Measurements from ENCODE around the gene OLFML3. TPM values are rescaled to one million over a fixed set of nuclear protein-coding genes. Genes with fewer than 3 reads are reported as not detected.
"Not testable (repeated sequence)": the region's sequence is repeated elsewhere in the genome, so short reads cannot be mapped to it uniquely, and the experiment has no call there.

OLFML3 gene
- total RNA-seq, 1 experiment from 2014 or later: 4.0 TPM

DNA sequence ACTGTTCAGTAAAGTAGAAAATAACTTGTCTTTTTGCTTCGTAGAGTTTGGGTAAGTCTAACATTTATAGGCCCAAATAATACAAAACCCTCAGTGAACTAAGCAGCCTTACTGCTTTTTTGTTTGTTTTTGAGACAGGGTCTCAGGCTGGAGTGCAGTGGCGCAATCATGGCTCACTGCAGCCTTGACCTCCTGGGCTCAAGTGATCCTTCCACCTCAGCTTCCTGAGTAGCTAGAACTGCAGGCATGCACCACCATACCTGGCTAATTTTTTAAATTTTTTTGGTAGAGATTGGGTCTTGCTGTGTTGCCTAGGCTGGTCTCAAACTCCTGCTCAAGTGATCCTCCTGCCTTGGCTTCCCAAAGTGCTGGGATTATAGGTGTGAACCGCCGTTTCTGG, 31.1 kb upstream of the OLFML3 start:
- DNase-seq (ENCODE audit: low read depth): not testable (repeated sequence)

DNA sequence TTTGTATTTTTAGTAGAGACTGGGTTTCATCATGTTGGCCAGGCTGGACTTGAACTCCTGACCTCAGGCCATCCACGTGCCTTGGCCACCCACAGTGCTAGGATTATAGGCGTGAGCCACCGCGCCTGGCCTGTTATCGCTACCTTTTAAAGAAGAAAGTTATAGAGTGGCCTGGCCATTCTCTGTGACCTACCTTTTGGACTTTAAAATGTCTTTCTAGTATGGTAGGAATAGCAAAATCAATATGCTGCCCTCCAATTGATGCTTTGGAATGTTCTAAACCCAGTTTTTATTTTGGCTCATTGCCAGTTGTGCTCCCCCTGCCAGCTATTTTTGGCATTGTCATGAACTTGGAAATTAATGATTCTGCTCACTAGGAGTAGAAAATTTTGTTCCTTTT, 30.3 kb upstream of the OLFML3 start:
- no peak for DNase-seq (ENCODE audit: low read depth)

- no peak for DNase-seq (ENCODE audit: low read depth)
These were observed 28.4 kb upstream of the OLFML3 start for GRCh38 chr1:113950908-113951307.

- DNase-seq (ENCODE audit: low read depth): no peak
These were observed 27.6 kb upstream of the OLFML3 start for GRCh38 chr1:113951719-113952118.

DNA sequence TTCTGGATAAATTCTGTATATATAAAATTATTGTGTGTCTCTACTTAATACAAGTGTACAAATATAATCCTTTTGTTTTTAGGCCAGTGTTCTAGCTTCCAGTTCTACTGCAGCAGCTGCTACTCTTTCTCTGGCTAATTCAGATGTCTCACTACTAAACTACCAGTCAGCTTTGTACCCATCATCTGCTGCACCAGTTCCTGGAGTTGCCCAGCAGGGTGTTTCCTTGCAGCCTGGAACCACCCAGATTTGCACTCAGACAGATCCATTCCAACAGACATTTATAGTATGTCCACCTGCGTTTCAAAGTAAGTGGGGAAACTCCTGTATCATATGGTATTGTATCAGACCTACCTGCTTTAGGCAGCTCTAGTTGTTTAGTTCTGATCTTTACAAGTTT, 21.3 kb upstream of the OLFML3 start:
- DNase-seq (ENCODE audit: low read depth): no peak

DNA sequence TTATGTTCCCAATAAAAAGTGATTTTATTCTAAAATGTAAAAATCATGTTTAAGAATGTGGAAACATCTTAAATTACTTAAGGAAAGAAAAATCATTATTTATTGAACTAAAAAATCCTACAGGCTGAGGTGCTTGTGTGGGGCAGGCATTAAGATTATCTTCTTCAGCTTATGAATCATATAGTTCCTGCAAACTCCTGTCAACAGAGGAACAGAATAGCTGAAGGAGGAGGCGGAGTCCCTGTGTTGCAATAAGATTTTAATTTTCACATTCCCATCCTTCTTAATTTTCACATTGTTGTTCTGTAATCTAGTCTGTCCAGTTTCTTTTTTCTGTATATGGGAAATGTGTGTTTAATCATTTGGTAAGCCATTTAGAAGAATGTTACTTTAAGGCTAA, 20.6 kb upstream of the OLFML3 start:
- no peak for DNase-seq (ENCODE audit: low read depth)

- no peak for DNase-seq (ENCODE audit: low read depth)
These were observed 15.9 kb upstream of the OLFML3 start for GRCh38 chr1:113963281-113963906.

DNA sequence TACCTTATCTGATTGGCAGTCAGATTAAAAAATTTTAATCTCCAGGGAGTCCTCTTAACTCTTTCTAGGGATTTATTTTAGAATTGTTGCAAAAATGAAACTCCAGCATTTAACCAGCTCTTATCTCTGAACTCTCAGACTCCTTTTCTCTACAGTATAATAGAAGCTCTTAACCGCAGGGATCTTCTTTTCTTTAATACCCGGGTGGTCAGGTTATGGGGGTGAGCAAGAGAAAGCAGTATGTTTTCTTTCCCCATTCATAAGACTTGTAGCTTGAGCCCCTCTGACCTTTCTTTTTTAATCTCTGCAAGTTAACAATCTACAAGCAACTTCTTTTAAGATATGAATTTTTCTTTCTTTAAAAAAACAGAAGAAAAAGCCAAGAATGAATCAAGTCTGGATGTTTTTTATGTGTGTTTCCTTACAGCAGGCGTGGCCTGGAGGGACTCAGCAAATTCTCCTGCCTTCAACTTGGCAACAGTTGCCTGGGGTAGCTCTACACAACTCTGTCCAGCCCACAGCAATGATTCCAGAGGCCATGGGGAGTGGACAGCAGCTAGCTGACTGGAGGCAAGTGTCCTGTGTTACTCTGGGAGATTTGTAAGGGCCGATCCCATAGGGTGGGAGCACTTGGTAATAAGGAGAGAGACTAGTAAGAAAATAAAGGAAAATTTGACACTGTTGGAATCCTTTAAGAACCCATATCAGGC, 13.4 kb upstream of the OLFML3 start:
- no peak for DNase-seq (ENCODE audit: low read depth)

DNA sequence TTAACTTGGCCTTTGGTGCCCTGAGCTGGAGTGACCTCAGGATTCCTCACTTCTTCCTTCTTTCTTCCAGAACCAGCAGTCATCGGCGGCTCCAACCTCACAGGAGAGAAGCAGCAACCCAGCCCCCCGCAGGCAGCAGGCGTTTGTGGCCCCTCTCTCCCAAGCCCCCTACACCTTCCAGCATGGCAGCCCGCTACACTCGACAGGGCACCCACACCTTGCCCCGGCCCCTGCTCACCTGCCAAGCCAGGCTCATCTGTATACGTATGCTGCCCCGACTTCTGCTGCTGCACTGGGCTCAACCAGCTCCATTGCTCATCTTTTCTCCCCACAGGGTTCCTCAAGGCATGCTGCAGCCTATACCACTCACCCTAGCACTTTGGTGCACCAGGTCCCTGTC, 6.3 kb upstream of the OLFML3 start:
- no peak for DNase-seq (ENCODE audit: low read depth)

- no peak for DNase-seq (ENCODE audit: low read depth)
These were observed 3.9 kb upstream of the OLFML3 start for GRCh38 chr1:113975211-113975895.

DNA sequence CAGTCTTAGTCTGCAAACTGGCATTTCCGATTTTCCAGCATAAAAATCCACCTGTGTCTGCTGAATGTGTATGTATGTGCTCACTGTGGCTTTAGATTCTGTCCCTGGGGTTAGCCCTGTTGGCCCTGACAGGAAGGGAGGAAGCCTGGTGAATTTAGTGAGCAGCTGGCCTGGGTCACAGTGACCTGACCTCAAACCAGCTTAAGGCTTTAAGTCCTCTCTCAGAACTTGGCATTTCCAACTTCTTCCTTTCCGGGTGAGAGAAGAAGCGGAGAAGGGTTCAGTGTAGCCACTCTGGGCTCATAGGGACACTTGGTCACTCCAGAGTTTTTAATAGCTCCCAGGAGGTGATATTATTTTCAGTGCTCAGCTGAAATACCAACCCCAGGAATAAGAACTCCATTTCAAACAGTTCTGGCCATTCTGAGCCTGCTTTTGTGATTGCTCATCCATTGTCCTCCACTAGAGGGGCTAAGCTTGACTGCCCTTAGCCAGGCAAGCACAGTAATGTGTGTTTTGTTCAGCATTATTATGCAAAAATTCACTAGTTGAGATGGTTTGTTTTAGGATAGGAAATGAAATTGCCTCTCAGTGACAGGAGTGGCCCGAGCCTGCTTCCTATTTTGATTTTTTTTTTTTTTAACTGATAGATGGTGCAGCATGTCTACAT, 2.5 kb upstream of the OLFML3 start:
- peak; percentile 30 for DNase-seq (ENCODE audit: low read depth)

DNA sequence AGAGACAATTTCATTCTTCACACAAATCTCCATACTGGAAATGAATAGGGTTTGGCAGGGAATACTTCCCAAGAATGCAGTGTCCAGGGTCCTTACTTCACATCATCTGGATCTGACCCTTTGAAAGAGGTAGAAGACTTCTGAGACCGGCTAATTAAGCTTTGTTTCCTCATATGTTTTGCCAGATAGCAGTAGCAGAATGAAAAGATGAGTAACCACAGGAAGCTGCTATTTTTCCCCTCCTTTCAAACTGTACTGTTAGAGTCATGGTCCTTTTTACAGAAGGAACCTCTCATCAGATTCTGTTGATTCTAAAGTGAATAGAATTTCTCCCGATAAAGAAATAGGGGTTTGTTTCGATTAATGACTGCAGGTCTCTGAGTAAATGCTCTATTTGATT, 1.4 kb upstream of the OLFML3 start:
- DNase-seq (ENCODE audit: low read depth): no peak

GRCh38 chr1:113980110-113980509, 836 bp downstream of the OLFML3 start:
- no peak for DNase-seq (ENCODE audit: low read depth)

- DNase-seq (ENCODE audit: low read depth): peak; percentile 50
These were observed 3.0 kb downstream of the OLFML3 start for GRCh38 chr1:113981962-113982931.

- no peak for DNase-seq (ENCODE audit: low read depth)
These were observed 3.7 kb downstream of the OLFML3 start for GRCh38 chr1:113982949-113983348.

DNA sequence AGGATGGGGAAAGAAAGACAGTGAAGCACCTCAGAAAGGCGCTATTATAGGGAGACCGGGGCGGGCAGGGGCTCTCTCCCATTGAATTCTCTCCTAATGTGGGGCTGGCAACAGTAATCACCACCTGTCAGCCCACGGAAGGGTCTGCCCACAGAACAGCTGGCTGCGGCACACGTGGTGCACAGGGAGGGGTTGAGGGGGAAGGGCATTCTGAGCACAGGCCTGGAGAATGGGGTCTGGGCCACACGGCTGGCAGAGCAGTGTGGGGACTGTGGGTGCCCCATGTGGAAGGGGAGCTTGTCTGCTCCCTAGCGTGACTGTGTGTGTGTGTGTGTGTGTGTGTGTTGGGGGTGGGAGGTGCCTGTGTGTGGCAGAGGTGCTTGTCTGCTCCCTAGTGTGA, 4.1 kb downstream of the OLFML3 start:
- DNase-seq (ENCODE audit: low read depth): no peak

DNA sequence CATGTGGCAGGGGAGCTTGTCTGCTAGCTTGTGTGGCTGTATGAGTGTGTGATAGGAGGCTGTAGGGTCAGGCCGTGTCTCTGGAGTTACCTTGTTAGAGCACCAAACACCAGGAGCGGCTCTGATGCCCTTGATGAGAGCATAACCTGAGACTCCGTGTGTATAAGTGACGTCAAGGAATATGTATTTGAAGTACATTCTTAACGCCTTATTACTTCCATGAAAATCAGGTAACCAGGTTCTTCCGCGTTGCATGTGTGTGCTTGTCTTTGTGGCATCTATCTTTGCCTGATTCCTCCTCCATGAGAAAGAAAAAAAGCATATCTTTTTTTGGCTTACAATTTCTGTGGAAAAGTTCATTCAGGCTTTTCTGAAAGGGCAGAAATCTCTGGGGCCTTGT, 4.6 kb downstream of the OLFML3 start:
- DNase-seq (ENCODE audit: low read depth): no peak

- DNase-seq (ENCODE audit: low read depth): peak; percentile 22
These were observed 5.4 kb downstream of the OLFML3 start for GRCh38 chr1:113984710-113985109.

GRCh38 chr1:113986802-113987201, 7.5 kb downstream of the OLFML3 start:
- no peak for DNase-seq (ENCODE audit: low read depth)

DNA sequence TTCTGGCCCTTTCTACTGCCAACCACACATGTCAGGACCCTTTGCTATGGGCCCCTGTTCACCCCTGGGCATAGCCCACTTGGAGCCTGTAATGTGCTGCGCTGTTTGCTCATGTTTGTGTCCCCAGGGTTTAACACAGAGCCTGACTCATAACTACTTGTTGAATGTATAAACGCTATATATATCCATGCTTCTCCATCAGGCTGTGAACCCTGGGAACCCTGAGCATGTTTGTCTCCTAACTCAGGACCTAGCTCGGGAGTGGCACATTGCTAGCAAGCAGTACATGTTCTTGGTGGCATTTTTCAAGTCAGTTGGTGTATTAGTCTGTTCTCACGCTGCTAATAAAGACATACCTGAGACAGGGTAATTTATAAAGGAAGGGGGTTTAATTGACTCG, 8.0 kb downstream of the OLFML3 start:
- DNase-seq (ENCODE audit: low read depth): no peak

DNA sequence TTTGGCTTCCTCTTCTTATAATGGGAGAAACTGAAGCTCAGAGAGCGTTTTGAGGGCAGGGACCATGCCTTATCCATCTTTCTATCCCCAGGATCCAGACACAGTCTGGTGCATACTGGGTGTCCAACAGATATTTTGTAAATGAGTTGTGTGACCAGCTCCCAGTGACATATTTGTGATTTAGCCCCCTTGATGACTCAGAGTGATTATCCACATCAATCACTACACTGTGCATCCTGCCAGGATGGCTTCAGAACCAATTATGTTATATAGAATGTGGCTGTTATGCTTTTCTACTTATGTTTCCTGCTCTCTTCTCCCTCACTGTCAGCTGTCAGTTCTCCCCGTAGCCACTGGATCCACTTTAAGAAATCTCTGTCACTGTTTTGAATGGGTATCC, 11.3 kb downstream of the OLFML3 start:
- no peak for DNase-seq (ENCODE audit: low read depth)

Measured in HT1080 (cell line).